Adrenal gland (tissue), 5 donors: ENCODE data around the gene MKRN2.

Experiments used
- POLR2A ChIP-seq, 2 donors: fragments of 450-650 bp; IDR thresholded peaks; one replicate each; pipeline ENCODE4 v1.6.1; 2017; ENCODE audit warnings: antibody characterized with exemption in 2 of 2, mild to moderate bottlenecking in 2 of 2, moderate library complexity in 1 of 2
- TF ChIP-seq, protein P1 (sequence below), 6 experiments: fragments of 450-650 bp in 4 of 6; fragments of 200-600 bp in 2 of 6; sonication (generic) in 1 of 6; IDR thresholded peaks; 1 replicate in 5 of 6; 2 replicates in 1 of 6; pipeline versions ENCODE4 v1.5.1 to v1.8.0; 2016 to 2021; ENCODE audit warnings: antibody characterized with exemption in 6 of 6, mild to moderate bottlenecking in 2 of 6, moderate library complexity in 1 of 6
- donor health status: DM: no; HTN: no; CAD: no.

GRCh38 chr3:12598890-12599289, 42.0 kb downstream of the MKRN2 start:
- TF ChIP-seq, protein P1, sequence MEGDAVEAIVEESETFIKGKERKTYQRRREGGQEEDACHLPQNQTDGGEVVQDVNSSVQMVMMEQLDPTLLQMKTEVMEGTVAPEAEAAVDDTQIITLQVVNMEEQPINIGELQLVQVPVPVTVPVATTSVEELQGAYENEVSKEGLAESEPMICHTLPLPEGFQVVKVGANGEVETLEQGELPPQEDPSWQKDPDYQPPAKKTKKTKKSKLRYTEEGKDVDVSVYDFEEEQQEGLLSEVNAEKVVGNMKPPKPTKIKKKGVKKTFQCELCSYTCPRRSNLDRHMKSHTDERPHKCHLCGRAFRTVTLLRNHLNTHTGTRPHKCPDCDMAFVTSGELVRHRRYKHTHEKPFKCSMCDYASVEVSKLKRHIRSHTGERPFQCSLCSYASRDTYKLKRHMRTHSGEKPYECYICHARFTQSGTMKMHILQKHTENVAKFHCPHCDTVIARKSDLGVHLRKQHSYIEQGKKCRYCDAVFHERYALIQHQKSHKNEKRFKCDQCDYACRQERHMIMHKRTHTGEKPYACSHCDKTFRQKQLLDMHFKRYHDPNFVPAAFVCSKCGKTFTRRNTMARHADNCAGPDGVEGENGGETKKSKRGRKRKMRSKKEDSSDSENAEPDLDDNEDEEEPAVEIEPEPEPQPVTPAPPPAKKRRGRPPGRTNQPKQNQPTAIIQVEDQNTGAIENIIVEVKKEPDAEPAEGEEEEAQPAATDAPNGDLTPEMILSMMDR (IDR thresholded peaks at IDR 0.05): no peak
- TF ChIP-seq POLR2A (IDR thresholded peaks at IDR 0.05): no peak
